ENCODE results near the gene LAD1.

The LAD1 gene

DNA sequence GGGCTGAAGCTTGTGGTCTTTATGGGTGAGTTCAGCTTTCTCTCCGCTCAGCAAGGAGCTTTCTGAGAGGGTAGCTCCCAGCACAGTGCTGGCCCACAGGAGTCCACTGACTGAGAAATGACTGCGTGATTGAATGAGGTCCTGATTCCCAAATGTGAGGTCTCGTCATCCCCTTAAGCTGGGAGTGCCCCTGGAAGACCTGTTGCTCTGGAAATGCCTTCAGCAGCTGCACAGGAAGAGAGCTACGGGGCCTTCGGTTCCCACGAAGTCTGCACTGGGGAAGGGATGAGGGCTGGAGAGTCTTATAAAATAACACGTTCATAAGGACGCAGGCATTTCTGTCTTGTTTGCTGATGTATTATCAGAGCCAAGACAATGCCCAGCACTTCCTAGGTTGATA lies 35.7 kb downstream of the LAD1 start:
- no peak for DNase-seq (ENCODE audit: low spot score)

DNA sequence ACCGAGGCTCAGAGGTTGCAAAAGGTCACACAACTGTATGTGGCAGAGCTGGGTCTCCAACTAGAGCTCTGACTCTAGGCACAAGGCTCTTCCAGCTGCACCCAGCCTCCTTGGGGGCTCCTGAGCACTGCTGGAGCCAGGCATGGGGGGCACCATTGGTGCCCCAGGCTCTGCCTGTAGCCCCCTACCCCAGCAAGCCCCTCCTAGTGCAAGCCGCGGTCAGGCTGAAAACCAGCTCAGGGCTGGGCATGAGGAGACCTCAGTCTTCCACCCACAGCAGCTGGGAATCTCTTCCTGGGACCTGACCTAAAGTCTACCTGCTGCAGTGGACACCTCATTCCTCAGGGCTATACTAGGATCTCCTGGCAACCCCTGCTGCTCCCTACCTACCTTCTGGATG lies 36.2 kb downstream of the LAD1 start:
- DNase-seq (ENCODE audit: low spot score), result no peak

DNA sequence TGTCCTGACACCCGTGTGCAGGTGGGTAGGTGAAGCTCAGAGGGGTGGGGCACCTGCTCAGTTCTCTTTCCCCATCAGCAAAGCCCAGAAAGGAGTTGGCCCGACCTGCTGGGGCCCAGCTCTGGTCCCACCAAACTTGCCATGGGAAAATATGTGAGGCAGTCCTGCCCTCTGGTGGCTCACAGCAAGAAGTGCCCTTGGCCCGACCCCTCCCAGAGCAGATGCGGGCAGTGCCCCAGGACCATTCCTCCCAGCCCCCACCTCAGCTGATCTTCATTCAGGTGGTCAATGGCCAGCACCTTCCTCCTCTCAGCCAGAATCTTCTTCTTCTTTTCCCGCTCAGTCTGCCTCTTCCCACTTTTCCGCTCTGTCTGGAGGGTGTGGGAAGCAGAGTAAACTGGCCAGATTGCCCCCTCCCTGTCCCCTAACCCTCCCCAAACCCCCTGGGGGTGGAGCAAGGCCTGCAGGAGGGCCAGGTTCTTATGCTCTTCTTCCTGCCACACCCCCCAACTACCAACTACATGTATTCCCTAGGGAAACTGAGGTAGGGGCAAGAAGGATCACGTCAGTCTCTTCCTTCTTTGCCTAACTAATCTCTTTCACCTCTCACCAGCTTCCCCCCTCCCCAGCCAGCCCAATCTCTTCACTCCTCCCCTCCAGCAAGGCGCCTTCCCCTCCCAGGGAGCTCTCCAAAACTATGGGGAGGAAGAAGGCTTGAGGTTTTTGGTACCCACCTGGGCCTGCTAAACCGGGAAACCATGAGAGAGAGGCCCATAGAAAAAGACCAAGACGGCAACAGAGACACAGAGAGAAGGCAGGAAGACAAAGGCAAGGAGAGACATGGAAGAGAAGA lies 37.2 kb downstream of the LAD1 start:
- DNase-seq (ENCODE audit: low spot score), result peak; percentile 98

DNA sequence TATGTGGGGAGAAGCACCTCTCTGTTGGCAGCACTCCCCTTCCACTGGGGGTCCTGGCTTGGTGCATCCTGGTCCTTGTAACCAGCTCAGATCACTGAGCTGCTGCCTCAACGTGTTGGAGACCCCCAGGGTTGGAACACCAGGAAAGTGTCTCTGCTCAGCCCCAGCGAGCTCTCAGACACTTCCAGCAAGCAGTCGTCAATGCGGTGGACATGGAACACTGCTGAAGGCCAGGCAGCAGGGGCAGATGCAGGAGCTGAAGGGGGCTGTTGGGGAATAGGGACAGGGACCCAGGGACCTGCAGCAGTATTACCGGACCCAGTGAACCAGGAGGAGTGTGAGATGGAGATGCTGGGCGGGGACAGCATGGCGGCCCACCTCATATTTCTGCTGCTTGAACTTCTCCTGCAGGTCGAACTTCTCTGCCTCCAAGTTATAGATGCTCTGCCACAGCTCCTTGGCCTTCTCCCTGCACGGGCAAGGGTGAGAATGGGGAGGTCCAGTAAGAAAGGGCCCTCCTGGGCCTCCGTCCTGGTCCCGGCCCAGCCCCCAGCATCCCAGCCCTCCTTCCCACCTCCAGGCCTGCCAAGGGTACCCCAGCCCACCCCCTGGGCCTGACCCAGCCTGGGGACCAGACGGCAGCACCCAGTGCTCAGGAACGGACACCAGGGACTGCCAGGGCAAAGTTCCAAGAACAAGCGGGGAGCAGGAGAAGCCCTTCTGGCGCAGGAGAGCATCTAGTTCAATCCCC lies 38.0 kb downstream of the LAD1 start:
- no peak for DNase-seq (ENCODE audit: low spot score)

DNA sequence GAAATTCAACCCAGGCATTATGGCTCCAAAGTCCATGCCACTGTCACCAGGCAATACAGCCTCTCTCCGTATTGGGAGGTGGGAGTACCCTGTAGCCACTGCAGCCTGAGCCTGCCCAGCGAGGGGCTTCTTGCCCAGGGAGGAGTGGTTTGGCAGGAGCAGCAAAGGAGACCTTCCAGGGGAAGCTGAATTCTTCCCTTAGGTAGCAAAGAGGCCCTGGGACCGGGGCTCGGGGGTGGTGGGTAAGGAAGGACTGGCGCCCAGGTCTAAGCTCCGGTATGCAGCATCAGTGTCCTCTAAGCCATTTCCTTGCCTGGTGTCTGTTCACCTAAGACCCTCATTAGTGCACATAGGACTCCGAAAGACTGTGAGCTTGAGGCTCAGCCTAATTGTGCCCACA lies 38.6 kb downstream of the LAD1 start:
- no peak for DNase-seq (ENCODE audit: low spot score)

DNA sequence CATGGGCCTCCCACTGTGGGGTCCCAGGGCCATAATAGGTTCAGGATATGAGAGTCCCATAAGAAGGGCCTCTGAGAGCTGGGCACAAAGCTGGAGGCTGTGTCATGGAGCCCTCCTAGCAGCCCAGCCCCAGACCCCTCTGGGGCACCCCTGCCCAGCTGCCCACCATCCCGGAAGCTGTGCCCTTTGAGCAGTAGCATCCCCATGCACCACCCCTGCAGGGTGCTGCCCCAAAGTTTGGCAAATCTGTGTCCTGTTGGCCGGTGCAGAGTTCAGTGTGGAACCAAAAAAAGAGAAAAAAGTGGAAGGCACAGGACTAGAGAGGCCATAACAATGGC lies 39.3 kb downstream of the LAD1 start:
- DNase-seq (ENCODE audit: low spot score), result no peak

DNA sequence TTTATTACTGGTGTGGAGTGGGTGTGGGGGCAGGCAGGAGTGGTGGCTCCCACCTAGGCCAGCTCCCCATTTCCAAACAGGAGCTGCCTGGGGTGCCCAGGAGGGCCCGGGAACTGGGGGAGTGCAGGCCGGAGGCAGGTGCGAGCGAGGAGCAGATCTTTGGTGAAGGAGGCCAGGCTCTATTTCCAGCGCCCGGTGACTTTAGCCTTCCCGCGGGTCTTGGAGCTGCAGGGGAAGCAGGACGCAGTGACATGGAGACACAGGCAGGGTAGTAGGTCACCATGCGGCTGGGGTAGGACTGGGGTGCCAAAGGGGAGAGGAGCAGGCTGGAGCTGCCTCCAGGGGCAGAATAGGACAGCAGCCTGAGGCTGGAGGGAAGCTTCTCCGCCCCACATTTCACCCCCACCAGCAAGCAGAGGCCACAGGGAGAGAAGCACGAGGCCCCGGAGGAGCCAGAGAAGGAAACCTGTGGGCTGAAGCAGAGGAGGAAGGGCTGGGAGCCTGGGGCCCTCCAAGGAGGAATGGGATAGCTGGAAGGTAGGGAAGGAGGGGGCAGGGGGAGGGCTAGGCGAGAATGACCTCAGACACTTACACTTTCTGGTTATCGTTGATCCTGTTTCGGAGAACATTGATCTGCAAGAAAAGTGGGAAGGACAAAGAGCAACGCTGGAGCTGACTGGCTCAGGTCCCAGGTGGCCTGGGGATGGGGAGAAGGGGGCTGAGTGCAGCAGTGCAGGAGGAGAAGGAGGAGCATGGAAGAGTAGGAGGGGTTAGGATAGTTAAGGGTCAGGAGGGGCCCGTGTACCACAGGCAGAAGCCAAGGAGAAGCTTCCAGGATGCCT lies 39.9 kb downstream of the LAD1 start:
- peak; percentile 39 for DNase-seq (ENCODE audit: low spot score)

DNA sequence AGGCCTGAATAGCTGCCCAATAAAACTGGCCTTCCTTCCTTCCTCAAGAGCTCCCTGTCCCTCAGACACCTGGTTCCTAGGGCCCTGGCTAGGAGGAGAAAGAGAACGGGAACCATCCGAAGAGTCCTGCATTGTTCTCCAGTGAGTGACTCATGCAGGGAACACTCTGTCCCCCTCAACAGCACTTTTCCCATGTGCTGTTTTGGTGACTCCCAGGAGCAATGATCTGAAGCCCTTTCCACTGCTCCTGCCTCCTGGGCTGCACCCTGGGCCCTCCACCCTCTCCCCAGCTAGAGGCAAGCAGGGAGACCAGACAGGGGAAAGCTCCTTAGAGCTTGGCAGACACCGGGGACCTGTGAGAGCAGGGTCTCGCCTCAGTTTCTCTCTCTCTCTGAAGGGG lies 40.5 kb downstream of the LAD1 start:
- DNase-seq (ENCODE audit: low spot score), result no peak

DNA sequence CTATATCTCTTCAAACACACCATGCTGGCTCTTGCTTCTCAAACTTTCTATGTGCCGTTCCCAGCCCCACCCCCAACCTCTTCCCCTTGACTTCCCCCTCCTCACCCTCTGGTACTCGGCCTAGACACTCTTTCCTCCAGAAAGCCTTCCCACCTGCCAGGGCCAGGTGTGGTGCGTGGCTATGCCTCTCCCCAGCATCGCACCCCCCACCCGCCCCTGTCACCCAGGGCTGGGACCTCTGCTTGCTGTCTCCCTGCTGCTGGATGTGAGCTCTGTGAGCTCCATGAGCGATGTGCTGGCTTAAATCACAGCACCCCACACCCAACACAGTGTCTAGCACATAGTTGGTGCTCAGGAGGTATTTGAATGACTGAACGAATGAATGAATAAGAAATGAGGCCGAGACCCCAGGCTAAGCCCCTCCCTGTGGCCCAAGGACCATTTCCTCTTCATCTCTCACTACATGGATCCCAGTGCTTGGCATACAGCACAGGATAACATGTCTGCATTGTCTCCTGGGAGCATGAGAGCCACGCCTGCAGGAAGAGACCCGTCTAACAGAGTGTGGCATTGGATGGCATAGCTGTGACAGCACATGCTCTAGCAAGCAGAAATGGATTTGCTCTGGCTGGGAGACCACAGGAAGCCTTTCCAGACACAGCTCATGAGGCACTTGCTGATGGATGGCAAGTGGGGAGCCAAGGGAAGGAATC lies 41.3 kb downstream of the LAD1 start:
- DNase-seq (ENCODE audit: low spot score), result no peak

DNA sequence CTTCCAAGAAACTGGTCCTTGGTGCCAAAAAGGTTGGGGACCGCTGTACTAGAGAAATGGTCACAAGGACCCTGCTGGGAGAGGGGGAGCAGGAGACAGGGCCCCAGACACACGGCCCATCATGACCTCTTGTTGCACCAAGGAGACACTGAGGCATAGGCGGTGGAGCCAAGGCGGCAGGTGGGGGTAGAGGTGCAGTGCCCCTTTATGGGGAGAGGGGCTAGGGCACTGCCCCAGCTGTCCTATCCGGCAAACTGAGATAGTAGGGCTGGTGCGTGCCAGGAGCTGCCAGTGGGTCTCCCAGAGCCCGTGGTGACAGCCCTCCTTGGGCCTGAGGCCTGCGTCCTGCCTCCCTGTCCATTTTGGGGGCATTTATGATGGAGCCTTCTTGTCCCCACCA lies 41.9 kb downstream of the LAD1 start:
- DNase-seq (ENCODE audit: low spot score), result no peak

DNA sequence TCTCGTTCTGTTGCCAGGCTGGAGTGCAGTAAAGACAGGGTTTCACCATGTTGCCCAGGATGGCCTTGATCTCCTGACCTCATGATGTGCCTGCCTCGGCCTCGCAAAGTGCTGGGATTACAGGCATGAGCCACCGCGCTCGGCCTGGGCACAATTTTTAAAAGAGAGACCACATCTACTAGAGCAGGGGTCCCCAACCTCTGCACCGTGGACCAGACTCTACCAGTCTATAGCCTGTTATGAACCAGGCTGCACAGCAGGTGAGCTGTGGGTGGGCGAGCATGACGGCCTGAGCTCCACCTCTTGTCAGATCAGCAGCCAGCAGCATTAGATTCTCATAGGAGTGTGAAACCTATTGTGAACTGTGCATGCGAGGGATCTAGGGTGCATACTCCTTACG lies 42.4 kb downstream of the LAD1 start:
- no peak for DNase-seq (ENCODE audit: low spot score)

DNA sequence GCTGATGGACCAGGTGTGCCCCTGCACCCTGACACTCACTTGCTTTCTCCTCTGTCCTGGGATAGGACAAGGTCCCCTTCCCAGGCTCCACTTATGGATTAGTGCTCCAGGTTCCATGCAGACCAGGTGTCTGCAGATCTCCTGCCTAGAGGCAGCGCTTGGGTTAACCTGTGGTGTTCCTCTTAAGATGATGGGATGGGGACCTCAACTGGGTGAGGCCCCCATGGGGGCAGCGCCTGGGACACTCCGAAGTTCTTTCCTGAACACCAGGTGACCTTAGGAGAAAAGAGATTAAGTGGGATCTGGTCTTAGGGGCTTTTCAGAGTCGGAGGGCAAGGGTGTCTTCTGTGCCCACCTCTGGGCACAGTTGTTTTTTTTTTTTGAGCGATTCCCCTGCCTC lies 42.9 kb downstream of the LAD1 start:
- no peak for DNase-seq (ENCODE audit: low spot score)

DNA sequence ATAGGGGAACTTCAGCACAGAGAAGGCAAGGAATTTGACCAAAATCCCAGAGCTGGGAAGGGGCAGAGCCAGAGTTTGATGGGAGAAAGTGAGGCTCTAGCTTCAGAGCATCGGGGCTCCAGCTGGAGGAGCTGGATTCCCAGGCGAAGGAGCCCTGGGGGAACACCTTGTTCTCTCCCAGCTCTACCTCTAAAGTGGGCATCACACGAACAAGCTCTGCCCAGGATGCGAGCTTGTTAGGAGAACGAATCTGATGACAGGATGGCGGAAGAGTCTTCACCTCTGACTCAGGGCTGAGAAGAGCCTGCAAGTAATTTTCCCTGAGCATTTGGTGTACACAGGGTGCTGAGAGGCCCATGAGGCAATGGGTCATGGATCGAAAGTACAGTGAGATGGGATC lies 43.7 kb downstream of the LAD1 start:
- no peak for DNase-seq (ENCODE audit: low spot score)

DNA sequence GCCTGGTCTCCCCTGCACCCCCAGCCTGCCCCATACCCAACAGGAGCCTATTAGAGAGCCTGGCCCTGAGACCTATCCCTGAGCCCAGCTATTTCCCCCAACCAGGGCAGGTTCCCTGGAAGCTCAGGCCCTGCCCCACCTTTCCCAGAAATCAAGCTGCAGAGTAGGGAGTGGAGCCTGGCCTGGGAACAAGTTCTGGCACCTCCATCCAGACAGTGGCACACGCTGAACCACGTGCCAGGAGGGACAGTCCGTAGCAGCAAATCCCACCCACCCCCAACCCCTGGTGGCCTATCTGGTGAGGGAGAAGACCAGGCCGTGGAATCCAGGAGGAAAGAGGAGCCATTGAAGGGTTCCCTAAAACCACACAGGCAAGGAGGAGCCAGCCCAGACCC lies 44.2 kb downstream of the LAD1 start:
- no peak for DNase-seq (ENCODE audit: low spot score)

DNA sequence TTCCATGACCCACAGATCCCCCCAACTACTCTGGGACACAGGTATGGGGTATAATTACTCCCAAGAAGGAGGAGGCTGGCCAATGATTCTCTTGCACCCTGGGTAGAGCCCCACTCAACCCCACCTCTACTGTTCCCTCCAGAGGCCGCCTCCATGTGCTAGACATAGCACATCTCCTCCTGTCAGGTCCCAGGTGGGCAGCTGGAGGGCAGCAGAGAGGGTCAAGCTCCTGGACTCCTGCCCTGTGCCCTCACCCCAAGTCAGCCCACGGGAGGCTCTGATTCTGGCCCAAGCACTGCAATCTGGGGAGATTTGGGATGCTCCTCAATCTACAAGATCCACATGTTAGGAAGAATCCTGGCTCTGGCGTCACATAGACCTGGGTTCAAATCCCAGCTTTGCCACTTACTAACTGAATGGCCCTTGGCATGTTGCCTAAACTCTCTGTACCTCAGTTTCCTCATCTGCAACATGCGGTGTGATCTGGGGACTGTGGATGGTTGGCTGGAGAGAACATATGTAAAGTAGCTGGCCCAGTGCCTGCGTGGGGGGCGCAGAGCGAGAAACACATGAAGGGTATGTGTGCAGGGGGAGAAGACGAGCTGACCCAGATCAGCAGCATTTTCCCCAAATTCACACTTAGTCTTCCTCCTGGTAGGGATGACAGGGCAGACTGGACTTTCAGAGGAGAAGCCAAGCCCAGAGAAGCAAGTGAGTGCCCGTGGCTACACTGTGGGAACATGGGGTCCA lies 44.8 kb downstream of the LAD1 start:
- DNase-seq (ENCODE audit: low spot score), result peak; percentile 37

DNA sequence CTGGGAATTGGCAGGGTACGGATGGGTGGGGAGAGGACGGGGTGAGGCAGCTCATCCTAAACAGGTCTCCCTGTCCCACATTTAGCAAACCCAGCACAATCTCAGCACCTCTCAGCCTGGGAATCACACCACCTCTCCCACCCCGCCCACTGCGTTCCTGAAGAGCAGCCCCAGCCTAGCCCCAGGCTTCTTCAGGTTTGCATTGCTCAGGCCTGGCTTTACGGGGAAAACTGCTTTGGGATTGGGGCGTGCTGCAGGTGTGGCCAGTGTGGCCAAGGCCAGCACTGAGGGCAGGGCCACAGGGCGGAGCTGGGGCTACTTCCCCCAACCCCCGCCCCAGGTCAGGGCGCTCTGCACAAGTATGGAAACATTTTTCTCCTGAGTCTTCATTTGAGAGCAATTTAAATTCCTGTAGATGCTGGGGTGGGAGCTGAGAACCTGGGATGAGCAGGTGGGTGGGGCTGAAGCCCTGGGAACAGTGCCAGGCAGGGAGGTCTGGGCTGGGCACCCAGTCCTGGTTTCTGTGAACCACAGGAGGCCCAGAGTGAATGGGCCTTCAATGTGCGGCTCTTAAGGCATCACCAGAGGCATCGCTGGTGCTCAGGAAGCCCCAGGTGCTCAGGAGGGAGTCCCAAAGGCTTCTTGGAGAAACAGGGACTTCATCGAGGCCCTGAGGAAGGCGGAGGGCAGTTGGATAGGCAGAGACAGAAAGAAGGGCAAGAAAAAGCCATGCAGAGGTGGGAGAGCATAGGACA lies 45.8 kb downstream of the LAD1 start:
- peak; percentile 40 for DNase-seq (ENCODE audit: low spot score)

DNA sequence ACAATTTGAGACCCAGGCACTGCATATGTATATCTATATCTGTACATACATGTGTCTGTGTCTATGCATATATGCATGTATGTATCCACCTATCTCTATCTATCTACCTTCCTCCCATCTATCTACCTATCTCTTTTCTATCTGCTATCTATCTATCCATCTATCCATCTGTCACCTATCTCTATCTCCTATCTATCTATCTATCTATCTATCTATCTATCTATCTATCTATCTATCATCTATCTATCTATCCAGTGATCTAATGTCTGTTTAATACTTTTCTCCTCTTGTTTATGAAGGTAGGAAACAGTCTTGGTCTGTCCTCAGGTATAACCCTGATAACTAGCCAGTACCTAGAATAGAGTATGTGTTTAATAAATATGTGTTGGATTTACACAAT lies 47.5 kb downstream of the LAD1 start:
- no peak for DNase-seq (ENCODE audit: low spot score)

DNA sequence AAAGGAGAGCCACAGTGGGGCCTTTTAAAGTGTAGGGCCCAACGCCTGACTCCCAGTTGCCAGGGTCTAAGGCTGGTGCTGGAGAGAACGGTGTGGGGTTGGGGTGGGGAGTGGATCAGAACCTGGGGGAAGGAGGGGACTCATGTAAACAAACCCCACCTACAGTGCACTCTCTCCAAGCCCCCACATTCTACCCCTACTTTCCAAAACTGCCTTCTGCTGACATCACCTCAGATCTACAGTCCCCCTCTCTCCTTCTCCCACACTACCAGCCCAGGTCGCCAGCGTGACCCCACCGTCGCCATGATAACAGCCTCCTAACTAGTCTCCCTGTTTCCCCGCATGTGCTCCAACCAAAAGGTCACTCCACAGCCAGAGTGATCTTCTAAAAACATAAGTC lies 48.2 kb downstream of the LAD1 start:
- no peak for DNase-seq (ENCODE audit: low spot score)

DNA sequence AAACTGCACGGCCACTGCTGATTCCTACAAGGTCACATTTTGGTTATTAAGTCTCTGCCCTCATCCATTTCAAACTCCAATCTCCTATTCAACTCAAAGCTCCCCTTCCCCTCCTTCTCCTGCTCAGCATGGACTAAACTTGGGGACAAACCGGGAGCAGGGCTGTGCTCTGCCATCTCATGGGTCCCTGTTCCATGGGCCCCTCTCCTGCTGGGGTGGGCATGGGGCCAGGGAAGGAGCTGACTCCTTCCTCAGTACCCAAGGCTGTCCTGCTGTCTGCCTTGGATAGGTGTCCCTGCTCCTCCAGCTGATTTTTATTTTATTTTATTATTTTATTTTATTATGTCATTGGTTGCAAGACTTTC lies 48.8 kb downstream of the LAD1 start:
- no peak for DNase-seq (ENCODE audit: low spot score)

DNA sequence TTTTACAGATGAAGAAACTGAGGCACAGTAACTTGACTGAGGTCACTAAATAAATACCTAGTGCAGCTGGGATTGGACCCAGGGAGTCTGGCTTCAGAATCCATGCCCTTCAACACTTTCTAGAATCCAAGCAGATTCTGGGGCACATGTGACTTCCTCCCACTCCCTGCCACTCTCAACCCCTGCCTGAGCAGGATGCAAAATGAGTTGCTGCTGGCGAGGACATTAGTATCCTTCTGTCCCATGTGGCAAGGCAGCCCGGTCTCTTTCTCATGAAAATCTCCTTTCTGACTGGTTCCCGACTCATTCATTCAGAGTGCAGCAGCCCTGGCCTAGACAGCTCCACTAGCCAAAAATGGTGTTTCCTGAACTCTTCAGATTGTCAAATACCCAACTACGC lies 50.0 kb downstream of the LAD1 start:
- no peak for DNase-seq (ENCODE audit: low spot score)

DNA sequence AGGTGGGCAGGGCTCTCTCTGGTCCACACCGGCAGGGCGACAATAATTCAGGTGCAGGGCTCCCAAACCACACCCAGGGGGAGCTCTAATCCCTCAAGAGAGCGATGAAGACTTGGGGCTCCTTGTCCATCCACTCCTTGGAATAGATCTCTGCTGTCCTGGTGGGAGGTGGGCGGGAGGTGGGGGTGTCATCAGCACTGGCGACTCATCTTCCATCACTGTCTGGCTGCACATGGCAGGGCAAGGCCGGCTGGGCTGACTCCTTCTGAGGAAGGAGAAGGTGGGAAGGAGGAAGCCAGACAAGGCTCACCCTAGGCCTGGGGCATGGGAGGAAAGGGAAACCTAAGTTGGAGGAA lies 50.9 kb downstream of the LAD1 start:
- DNase-seq (ENCODE audit: low spot score), result peak; percentile 92

Measured in iPS-NIHi11 (cell line).